Osteocyte (in vitro differentiated cells): ENCODE data around the gene MROH8. TPM values are rescaled to one million over a fixed set of nuclear protein-coding genes. Genes with fewer than 3 reads are reported as not detected.
"Not testable (repeated sequence)": the region's sequence is repeated elsewhere in the genome, so short reads cannot be mapped to it uniquely, and the experiment has no call there.

Experiments used
- DNase-seq: peaks from one replicate; pipeline ENCODE4 v3.0.0; 2021; ENCODE audit warnings: mixed read lengths; ENCODE audit not compliant: unreplicated experiment; ENCODE audit errors: extremely low spot score
- H3K27ac Mint-ChIP-seq: one replicate; pipeline ENCODE4 v1.8.0; 2021; ENCODE audit warnings: mild to moderate bottlenecking, mixed read lengths; ENCODE audit not compliant: unreplicated experiment
- H3K27me3 Mint-ChIP-seq: one replicate; pipeline ENCODE4 v1.8.0; 2021; ENCODE audit warnings: mixed read lengths; ENCODE audit not compliant: unreplicated experiment
- H3K36me3 Mint-ChIP-seq: one replicate; pipeline ENCODE4 v1.8.0; 2021; ENCODE audit warnings: mixed read lengths; ENCODE audit not compliant: unreplicated experiment
- H3K4me1 Mint-ChIP-seq: one replicate; pipeline ENCODE4 v1.8.0; 2021; ENCODE audit warnings: mixed read lengths; ENCODE audit not compliant: unreplicated experiment
- H3K4me3 Mint-ChIP-seq: one replicate; pipeline ENCODE4 v1.8.0; 2021; ENCODE audit warnings: mild to moderate bottlenecking, moderate library complexity, mixed read lengths; ENCODE audit not compliant: unreplicated experiment
- H3K9me3 Mint-ChIP-seq: one replicate; pipeline ENCODE4 v1.8.0; 2021; ENCODE audit warnings: mixed read lengths; ENCODE audit not compliant: unreplicated experiment
- total RNA-seq: library from RNA; stranded (reverse); gene quantifications from 2 replicates; pipeline ENCODE4 v1.2.1, GENCODE V29; 2021
- TF ChIP-seq, protein P1 (sequence below): fragments of 200-600 bp; sonication (generic); IDR thresholded peaks from 2 replicates; pipeline ENCODE4 v1.5.0; 2021; ENCODE audit warnings: antibody characterized with exemption, mild to moderate bottlenecking, moderate library complexity

Gene MROH8
- total RNA-seq, 1 donor from 2014 or later, result 1.5 TPM

DNA sequence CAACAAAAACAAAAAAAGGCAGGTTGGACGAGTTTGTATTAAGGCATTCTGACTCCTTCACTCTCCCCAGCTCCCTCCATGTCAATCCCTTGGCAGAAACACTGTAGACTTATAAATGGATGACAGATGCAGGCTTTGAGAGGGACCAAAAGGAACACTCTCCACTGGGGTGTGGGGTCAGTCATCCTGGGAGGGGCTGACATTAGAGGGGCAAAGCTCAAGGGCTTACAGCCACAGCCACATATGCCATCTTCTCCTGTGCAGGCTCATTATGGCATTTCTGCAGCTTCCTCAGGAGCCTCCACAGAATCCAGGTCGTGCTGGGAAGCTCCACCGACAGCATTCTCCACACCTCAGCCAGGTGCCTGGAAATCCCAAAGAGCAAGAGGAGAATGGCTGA is 50.5 kb downstream of the MROH8 start:
- TF ChIP-seq, protein P1, sequence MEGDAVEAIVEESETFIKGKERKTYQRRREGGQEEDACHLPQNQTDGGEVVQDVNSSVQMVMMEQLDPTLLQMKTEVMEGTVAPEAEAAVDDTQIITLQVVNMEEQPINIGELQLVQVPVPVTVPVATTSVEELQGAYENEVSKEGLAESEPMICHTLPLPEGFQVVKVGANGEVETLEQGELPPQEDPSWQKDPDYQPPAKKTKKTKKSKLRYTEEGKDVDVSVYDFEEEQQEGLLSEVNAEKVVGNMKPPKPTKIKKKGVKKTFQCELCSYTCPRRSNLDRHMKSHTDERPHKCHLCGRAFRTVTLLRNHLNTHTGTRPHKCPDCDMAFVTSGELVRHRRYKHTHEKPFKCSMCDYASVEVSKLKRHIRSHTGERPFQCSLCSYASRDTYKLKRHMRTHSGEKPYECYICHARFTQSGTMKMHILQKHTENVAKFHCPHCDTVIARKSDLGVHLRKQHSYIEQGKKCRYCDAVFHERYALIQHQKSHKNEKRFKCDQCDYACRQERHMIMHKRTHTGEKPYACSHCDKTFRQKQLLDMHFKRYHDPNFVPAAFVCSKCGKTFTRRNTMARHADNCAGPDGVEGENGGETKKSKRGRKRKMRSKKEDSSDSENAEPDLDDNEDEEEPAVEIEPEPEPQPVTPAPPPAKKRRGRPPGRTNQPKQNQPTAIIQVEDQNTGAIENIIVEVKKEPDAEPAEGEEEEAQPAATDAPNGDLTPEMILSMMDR, result no peak
- H3K27ac Mint-ChIP-seq, result no peak overlapping the region
- no peaks in the 10 kb centered on the region for H3K27me3 Mint-ChIP-seq

DNA sequence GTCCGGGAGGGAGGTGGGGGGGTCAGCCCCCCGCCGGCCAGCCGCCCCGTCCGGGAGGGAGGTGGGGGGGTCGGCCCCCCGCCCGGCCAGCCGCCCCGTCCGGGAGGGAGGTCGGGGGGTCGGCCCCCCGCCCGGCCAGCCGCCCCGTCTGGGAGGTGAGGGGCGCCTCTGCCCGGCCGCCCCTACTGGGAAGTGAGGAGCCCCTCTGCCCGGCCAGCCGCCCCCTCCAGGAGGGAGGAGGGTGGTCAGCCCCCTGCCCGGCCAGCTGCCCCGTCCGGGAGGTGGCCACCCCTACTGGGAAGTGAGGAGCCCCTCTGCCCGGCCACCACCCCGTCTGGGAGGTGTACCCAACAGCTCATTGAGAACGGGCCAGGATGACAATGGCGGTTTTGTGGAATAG is 53.1 kb downstream of the MROH8 start:
- H3K27me3 Mint-ChIP-seq, H3K4me3 Mint-ChIP-seq, H3K27ac Mint-ChIP-seq, H3K4me1 Mint-ChIP-seq, DNase-seq, H3K9me3 Mint-ChIP-seq, H3K36me3 Mint-ChIP-seq: not testable (repeated sequence)

More for the DNA sequence above, 50.5 kb downstream of the MROH8 start:
- DNase-seq, result no peak
- H3K4me1 Mint-ChIP-seq, result peaks cover 11% of the 10 kb centered on the region
- no peaks in the 10 kb centered on the region for H3K36me3 Mint-ChIP-seq
- no peak overlapping the region for H3K4me3 Mint-ChIP-seq
- no peaks in the 10 kb centered on the region for H3K9me3 Mint-ChIP-seq

DNA sequence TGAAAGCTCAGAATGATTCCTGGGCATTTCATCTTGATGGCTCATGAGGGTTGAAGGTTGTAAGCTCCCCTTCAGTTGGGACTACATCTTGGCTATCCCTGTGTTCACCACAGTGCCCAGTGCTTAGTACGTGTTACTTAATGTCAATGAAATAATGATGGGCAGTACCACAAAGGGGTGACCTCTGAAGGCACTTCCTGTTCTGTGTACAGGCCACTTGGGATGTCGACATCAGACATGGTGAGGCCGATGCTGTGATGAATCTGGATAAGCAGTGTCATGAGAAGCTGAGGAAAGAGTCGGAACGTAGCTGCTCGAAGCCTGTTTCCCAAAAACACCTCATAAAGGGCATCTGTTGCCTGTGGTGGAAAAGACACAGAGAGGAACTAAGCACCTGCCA is 55.9 kb downstream of the MROH8 start:
- H3K36me3 Mint-ChIP-seq, result no peaks in the 10 kb centered on the region
- H3K9me3 Mint-ChIP-seq, result no peaks in the 10 kb centered on the region
- H3K27me3 Mint-ChIP-seq, result no peaks in the 10 kb centered on the region
- TF ChIP-seq, protein P1, result no peak
- H3K27ac Mint-ChIP-seq, result no peak overlapping the region
- no peak for DNase-seq
- H3K4me3 Mint-ChIP-seq, result no peak overlapping the region
- H3K4me1 Mint-ChIP-seq, result no peaks in the 10 kb centered on the region

DNA sequence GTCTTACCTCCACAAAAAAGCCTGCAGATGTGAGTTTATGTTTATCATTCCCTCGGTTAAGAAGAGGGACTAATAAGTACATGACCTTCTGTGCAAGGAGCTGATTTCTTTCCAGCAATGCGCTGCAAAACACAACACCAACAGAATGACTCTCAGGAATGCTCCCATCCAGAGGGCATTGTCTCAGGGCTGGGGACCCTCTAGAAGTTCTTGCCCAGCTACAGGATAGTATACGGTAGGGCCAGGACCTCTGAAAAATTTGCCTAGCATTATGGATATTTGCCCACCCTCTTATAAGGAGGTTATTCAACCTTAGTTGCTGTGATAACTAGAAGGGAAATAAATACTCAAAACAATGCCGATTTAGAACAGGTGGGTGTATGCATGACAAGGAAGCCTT is 58.9 kb downstream of the MROH8 start:
- DNase-seq, result no peak
- Mint-ChIP-seq H3K4me3 (no peak overlapping the region), H3K4me1 (no peaks in the 10 kb centered on the region), H3K36me3 (no peaks in the 10 kb centered on the region), H3K27me3 (no peaks in the 10 kb centered on the region), H3K9me3 (no peaks in the 10 kb centered on the region), H3K27ac (no peak overlapping the region)
- TF ChIP-seq, protein P1, result no peak

DNA sequence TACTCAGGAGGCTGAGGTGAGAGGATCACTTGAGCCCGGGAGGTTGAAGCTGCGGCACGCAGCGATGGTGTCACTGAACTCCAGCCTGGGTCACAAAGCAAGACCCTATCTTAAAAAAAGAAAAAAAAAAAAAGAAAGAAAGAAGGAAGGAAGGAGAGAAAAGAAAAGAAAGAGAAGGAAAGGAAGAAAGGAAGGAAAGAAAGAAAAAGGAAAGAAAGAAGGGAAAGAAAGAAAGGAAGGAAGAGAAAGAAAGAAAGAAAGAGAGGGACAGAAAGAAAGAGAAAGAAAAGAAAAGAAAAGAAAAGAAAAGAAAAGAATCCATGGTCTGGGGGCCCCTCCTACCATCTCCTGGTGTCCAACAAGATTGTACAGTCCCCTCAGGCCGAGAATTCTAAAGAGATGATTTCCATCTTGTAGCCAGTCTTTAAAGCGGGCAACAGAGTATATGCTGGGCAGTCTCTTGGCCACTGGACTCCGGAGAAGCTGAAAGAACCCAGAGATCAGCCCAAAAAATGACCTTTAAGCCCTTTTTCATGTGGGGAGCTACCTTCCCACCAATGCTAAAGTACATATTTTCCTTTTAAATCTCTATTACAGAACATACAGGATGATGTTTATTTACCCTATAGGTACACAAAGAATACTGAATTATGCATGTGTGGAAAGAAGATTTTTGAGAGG is 59.9 kb downstream of the MROH8 start:
- no peak for DNase-seq
- TF ChIP-seq, protein P1, result no peak
- H3K9me3 Mint-ChIP-seq, result no peaks in the 10 kb centered on the region
- H3K27ac Mint-ChIP-seq, result no peak overlapping the region
- no peaks in the 10 kb centered on the region for H3K4me1 Mint-ChIP-seq
- H3K4me3 Mint-ChIP-seq, result no peak overlapping the region
- no peaks in the 10 kb centered on the region for H3K36me3 Mint-ChIP-seq
- H3K27me3 Mint-ChIP-seq, result no peaks in the 10 kb centered on the region
